ENCODE measurements around the gene SFXN1.

DNA sequence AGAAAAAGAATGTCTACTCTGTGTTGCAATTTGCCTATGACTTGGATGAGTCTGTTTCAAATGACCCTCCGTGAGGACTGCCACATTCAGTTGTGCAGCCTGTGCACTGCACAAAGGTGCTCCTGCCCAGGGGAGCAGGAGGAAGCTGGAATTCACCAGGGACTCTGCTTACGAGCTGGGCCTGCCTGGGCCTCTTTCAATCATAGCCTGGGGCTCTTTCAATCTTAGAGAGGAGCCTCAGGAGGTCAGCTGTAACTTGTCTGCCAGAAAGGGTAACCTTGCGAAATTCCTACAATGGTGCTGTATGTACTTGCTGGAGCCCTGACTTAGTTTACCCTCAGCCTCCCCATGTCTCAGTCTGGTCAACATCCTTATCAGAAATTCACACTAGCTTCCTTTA is 8.4 kb upstream of the SFXN1 start:
- TF ChIP-seq, protein P1, sequence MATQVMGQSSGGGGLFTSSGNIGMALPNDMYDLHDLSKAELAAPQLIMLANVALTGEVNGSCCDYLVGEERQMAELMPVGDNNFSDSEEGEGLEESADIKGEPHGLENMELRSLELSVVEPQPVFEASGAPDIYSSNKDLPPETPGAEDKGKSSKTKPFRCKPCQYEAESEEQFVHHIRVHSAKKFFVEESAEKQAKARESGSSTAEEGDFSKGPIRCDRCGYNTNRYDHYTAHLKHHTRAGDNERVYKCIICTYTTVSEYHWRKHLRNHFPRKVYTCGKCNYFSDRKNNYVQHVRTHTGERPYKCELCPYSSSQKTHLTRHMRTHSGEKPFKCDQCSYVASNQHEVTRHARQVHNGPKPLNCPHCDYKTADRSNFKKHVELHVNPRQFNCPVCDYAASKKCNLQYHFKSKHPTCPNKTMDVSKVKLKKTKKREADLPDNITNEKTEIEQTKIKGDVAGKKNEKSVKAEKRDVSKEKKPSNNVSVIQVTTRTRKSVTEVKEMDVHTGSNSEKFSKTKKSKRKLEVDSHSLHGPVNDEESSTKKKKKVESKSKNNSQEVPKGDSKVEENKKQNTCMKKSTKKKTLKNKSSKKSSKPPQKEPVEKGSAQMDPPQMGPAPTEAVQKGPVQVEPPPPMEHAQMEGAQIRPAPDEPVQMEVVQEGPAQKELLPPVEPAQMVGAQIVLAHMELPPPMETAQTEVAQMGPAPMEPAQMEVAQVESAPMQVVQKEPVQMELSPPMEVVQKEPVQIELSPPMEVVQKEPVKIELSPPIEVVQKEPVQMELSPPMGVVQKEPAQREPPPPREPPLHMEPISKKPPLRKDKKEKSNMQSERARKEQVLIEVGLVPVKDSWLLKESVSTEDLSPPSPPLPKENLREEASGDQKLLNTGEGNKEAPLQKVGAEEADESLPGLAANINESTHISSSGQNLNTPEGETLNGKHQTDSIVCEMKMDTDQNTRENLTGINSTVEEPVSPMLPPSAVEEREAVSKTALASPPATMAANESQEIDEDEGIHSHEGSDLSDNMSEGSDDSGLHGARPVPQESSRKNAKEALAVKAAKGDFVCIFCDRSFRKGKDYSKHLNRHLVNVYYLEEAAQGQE (IDR thresholded peaks at IDR 0.05; ENCODE audit: low read depth), result no peak
- TF ChIP-seq ZBTB7A (IDR thresholded peaks at IDR 0.05; ENCODE audit: low read depth), result no peak
- TF ChIP-seq YY1 (IDR thresholded peaks at IDR 0.05; ENCODE audit: low read depth), result no peak
- no peak for TF ChIP-seq EP300 (IDR thresholded peaks at IDR 0.05; ENCODE audit: borderline replicate concordance)
- TF ChIP-seq, protein P2, sequence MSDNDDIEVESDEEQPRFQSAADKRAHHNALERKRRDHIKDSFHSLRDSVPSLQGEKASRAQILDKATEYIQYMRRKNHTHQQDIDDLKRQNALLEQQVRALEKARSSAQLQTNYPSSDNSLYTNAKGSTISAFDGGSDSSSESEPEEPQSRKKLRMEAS (IDR thresholded peaks at IDR 0.05), result no peak
- TF ChIP-seq EGR1 (IDR thresholded peaks at IDR 0.05), result no peak
- no peak for TF ChIP-seq FOXM1 (IDR thresholded peaks at IDR 0.05; ENCODE audit: borderline replicate concordance, low read depth)
- TF ChIP-seq TAF1 (IDR thresholded peaks at IDR 0.05; ENCODE audit: low read depth), result no peak
- TF ChIP-seq CEBPB (IDR thresholded peaks at IDR 0.05), result no peak
- TF ChIP-seq TCF12 (IDR thresholded peaks at IDR 0.05; ENCODE audit: low read depth), result no peak
- no peak for TF ChIP-seq TEAD4 (IDR thresholded peaks at IDR 0.05)
- TF ChIP-seq CREB1 (IDR thresholded peaks at IDR 0.05; ENCODE audit: low read depth), result no peak
- no peak for TF ChIP-seq NFIC (IDR thresholded peaks at IDR 0.05)

Data from Ishikawa (cell line).